HG02973 (cell line): ENCODE data around the gene HMX1.

Experiments used
- ATAC-seq: cut with Tn5 transposase; IDR thresholded peaks from one replicate; pipeline ENCODE4 v1.9.1; 2021; ENCODE audit warnings: moderate library complexity; ENCODE audit not compliant: unreplicated experiment

Gene HMX1

DNA sequence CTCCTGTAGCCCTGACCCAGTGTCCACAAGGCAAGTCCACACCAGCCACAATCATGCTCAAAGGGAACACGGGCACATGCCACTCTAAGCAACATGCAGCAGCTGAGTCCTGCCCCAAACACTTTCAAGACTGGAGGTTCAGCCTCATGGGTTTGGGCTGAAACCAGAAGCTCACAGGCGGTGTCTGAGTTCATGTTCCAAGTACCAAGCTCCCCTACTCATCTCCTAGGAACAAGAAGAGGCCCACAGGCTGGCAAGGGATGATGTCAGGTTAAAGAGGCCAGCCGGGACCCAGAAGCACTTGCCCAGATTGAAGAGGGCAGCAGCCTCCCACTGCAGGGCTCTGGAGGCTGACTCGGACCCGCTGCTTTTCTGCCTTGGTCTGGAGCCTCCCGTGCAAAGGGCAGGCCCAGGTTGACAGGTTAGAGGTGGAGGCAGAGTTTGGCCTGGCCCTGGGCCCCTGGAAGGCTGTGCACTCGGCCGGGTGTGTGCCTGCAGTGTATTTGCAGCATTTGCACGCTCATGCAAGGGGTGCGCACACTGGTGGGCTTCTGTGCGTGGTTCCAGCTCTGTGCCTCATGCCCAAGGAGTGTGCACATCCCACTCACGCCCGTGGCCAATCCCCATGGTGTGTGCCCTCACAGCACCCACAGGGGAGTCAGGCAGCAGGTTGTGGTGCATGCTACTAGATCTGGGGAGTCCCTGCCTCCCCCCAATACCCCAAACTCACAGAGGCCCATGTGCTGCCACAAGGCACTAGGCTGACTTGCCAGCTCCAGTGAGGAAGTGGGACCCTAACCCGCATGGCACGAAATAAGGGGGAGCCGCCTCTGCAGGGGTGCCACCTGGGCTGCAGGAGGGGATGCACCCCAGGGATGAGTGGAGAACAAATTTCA is 2.4 kb downstream of the HMX1 start:
- ATAC-seq, result no peak

DNA sequence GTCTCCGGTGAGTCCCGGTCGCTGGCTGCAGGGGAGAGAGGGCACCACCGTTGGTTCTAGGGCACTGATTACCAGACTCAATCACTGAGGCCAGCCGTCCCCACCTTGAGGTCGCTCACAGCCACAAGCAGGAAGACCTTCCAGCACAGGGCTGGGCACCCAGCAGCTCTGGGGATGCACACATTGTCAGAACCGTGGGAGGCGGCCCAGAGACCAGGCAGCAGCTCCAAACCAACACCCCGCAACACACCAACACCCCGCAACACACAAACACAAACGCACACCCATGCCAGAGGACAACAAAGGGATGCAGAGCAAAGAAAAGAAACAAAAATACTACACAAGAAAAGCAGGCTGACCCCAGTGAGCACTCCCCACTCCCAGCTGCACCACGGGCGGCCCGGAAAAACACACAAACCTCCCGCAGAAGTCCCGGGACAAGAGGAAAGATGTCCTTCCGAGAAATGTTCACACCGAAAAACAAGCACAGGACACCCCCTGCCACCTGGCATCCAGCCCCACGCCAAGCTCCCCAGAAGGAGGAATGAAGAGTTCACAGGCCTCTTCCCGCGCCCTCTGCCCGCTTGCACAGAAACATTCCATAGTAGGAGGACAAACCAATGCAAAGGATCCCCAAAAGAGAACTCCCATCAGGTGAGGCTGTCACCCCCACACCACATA is 3.2 kb downstream of the HMX1 start:
- ATAC-seq, result no peak

- no peak for ATAC-seq
Observed at GRCh38 chr4:8867624-8868320, 3.9 kb downstream of the HMX1 start.

DNA sequence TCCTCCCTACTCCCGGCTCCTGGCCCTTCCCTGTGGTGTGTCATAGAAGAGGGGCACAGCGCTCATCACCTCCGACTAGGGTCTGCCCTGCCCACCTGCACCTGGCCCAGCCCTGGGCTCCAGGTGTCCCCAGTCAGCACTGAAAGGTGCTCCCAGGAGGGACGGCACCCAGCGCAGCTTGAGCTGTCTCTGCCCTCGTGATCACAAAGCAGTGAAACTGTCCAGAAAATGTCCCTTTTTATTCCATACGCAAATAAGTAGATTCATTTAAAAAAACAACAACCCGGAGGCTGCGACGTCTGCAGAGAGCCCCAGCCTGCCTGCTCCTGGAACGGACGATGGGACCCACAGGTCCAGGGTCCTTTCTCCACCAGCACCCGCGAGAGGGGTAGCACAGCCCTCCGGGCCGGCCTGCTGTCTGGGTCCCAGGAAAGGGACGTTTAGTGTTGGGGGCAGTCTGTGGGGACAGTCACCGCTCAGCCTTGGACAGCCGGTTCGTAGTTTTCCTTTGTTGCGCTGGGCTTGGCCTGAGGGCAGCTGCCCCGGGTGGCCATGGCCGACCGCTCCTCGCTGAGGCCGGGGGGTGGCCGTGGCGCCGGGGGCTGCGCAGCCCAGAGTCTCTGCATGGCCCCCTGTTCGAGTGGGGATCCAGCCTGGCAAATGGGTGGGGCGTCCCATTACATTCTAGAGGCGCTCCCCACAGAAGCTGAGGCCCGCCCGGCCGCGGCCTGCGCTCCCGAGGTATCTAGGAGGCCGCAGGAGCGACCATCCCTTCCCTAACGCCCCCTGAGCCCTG is 4.6 kb downstream of the HMX1 start:
- ATAC-seq, result no peak

DNA sequence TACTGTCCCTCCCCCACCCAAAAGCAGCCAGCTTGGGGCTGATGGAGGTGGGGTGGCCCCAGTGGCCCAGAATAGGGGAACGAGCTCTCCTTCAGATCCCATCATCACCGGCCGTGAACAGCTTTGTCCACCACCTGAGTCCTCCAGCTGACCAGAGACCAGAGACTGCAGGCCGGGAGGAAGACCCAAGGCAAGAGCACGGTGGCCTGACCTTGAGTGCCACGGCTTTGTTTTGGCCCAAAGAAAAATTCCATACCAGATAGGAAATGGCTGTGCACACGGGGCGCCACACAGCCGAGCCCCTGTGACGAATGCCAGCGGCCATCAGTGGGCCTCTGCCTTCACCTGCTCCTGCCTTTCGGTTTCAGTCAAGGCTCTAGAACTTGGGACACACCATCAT is 5.2 kb downstream of the HMX1 start:
- no peak for ATAC-seq

- no peak for ATAC-seq
Observed at GRCh38 chr4:8865681-8866310, 5.8 kb downstream of the HMX1 start.

- no peak for ATAC-seq
Observed at GRCh38 chr4:8864912-8865680, 6.5 kb downstream of the HMX1 start.

GRCh38 chr4:8863686-8864682 is 7.7 kb downstream of the HMX1 start:
- no peak for ATAC-seq

DNA sequence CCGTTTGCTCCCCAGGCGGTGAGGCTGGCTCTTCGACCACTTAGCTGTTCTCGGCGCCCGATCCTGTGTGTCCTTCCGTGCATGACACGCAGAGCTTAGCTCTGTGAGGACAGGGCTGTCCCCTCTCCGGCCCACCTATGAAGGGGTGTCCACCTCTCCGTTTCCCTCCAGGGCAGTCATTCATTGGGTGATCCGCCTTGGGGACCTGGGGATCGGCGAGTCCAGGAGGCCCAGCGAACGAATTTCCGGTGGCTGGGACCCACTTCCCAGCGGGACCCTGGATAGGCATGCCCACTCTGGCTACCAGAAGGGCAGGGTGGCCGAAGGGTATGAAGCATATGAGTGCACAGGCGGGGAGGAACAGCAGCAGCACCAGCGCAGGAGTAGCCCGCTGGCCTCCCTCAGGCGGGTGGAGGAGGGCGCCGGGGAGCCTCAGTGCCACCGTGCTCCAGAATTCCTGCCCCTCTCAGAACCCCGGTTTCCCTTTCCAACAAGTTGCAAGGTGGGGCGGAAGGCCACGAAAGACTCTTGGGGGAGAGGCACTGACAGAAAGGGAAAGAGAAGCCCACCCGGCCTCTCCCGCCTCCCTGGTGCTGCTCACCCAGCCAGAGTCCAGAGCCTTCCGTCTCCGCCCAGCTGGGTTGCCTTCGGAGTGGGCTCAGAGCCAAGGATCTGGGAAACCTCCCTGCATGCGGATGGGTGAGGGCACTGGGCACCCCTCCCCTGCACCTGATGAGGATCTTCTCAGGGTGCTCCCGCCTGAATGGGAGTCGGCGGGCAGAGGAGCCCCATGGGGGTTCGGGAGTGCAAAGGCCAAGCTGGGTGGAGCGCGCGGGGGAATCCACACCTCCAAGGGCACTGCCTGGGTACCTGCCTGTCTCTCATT is 8.6 kb downstream of the HMX1 start:
- ATAC-seq, result no peak

DNA sequence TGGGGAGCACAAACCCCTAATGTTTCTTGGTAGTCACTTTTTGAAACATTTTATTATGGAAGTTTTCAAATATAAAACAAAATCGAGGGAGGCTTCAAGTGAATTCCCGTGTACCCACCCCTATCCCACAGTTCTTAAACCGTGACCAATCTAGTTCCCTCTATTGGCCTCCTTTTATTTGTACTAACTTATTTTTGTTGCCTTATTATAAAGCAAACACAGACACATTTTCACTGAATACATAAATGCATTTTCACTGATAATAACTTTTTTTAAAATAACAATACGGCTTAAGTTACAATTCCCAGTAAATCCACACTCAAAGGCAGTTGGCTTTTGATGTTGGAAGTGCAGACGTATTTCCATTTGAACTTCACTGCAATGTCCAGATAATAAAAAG is 9.3 kb downstream of the HMX1 start:
- no peak for ATAC-seq

DNA sequence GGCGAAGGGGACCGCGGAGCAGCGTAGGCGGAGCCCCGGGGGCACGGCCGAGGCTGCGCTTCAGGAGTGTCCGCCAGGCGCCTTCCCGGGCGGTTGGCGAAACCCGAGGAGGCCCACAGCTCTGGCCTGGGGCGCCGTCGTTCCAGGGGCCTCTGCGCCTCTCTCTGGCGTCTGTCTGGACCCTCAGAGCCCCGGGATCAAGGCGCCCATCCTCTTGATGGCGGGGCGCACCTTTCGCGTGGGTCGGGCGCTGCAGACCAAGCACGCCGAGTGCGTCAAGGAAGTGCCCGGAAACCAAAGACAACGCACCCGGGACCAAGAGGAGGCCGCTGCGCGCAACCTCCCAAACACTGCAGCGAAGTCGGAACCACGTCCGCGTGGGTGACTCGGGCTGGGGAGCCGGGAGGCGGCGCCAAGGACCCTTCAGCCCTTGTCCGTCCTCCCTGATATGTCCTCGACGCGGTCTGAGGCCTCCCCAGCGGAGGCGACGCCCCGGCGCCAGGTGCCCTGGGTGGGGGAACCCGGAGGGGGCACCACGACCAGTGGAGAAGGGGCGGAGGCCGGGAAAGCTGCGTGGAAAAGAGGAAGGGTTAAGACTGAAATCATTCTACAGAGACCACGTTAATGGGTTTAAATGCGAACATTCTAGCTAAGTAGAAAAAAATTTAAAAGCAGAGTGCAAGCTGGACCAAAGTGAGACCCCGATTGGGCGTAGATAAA is 9.9 kb downstream of the HMX1 start:
- ATAC-seq, result no peak

DNA sequence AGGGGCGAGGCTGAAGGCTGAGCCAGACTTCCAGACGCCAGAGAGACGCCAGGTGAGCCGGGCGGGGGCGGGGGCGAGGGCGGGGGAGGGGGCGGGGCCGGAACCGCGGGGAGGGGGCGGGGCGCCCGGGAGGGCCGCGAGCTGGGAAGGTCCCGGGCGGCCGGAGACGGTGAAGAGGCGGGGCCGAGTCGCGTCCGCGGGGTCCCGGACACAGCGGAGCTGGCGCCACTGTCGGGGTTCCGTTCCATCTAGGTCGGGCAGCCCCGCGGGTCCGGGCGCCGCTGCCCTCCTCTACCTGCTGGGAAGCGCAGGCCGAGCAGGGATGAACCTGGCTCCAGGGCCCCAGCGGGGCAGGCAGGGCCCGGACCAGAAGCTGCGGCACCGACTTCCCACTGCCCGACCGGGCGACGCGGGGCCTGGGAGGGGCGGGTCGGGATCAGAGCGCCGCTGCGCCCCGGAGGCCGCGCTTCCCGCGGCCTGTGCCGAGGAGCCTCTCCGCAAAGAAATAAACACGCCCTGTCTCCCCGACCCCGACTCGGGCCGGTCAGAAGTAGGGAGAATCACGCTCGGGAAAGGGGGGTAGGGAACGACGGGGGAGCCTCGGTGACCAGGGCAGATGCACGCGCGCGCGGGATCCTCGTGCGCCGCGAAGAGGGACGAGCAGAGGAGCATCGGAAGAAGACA is 10.6 kb downstream of the HMX1 start:
- no peak for ATAC-seq

DNA sequence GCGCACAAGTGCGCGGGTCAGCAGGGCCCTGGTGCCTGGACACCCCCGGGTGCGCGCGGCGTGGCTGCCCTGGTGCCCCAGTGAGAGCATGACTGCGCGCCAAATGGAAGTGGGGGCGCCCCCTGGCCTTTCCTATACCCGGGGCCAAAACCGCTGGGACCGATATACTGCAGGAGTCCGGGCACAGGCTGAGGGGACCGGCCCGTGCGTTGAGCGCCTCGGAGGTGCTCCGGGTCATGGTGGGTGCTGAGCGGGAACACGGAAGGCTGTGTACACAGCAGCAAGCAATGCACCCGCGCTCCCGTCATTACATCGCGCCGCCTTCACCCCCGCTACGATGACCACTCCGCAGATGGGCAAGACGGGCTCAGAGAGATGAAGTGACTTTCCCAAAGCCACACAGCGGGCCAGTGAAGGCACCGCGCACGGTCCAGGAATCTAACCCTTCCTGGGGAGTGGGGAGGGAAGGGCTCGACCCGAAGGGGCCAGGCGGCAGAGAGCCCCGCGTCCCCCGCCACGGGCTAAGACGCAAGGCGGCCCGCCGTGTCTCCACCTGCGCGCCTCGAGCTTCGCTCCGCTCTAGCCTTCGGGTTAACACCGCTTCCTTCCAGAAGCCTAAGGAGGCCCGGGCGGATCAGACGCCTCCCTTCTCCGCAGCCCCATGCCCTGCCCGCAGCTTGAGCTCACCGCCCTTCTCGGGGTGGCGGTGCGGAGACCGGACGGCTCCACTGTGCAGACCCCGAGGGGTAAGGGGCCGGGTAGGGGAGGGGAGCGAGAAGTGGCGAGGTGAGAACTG is 11.3 kb downstream of the HMX1 start:
- ATAC-seq, result no peak

- no peak for ATAC-seq
Observed at GRCh38 chr4:8859550-8860095, 12.0 kb downstream of the HMX1 start.

GRCh38 chr4:8858701-8859210 is 12.9 kb downstream of the HMX1 start:
- ATAC-seq, result no peak
